Measurements from ENCODE around the gene WNT6. TPM values are rescaled to one million over a fixed set of nuclear protein-coding genes. Genes with fewer than 3 reads are reported as not detected.
A peak's percentile ranks its signal among the peaks of the same experiment; 100 is the strongest.

Gene WNT6
- total RNA-seq, 1 donor from 2014 or later, result not detected

DNA sequence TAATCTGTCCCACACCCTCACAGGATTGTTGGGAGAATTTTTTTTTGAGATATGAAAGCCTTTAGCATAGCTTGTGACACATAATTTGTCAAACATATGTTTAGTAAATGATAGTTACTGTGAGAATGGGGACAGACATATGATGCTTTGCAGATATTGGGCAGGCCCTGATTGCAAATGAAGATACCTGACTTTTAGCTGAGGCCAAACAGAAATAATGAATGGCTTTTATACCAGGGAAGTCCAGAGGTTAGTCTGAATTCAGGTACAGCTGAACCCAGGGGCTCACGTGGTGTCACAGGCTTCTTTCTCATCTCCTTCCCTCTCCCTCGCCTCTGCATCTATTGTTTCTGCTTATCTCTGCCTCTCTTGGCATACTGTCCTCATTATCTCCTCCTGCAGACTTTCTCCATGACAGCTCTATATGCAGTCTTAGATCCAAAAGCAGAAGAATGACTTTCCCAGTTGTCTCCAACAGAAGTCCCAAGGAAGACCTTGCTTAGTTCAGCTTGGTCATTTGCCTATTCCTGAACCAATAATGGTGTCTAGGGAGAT is 16.2 kb downstream of the WNT6 start:
- no peak for DNase-seq (ENCODE audit: extremely low read depth, low read depth, low spot score)

GRCh38 chr2:218876562-218877219 is 17.1 kb downstream of the WNT6 start:
- DNase-seq (ENCODE audit: extremely low read depth, low read depth, low spot score), result peak; percentile 29

GRCh38 chr2:218877331-218877730 is 17.7 kb downstream of the WNT6 start:
- no peak for DNase-seq (ENCODE audit: extremely low read depth, low read depth, low spot score)

DNA sequence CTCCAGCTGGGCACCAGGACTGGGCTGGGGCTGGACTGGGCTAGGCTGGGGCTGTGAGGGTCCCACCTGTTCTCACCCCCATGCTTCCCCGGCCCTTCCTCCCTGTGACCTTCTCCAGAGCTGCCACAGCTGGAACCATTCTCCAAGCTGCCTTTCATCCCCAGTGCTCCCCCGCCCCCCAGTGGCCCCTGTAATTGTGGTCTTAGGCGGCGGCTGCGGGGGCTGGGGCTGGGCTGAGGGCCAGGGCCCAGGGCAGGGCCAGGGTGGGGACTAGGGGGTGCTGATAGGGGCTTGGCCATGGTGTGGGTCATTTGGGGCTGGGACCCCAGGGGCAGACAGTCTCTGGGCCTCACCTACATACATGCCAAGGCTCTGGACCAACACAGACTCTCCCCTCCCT is 18.3 kb downstream of the WNT6 start:
- no peak for DNase-seq (ENCODE audit: extremely low read depth, low read depth, low spot score)

DNA sequence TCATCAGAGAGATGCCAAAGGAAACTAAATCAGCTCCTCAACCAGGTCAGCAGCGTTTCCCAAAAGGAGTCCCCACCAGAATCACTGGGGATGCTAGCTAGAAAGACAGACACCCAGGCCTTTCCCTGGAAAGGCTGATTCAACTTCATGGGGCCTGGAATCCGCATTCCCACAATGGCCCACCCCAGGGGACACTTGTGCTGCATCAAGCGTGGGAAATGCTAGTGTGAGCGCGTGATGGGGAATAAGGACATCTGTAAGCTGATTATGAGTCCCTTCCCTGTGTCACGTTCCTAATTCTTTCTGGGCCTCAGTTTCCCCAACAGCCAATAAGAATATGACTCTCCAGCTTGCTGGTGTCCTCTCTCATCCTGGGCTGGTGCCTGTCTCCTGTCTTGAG is 18.9 kb downstream of the WNT6 start:
- DNase-seq (ENCODE audit: extremely low read depth, low read depth, low spot score), result no peak

- DNase-seq (ENCODE audit: extremely low read depth, low read depth, low spot score), result no peak
Observed at GRCh38 chr2:218878926-218879761, 19.5 kb downstream of the WNT6 start.

- DNase-seq (ENCODE audit: extremely low read depth, low read depth, low spot score), result no peak
Observed at GRCh38 chr2:218879776-218880101, 20.1 kb downstream of the WNT6 start.

DNA sequence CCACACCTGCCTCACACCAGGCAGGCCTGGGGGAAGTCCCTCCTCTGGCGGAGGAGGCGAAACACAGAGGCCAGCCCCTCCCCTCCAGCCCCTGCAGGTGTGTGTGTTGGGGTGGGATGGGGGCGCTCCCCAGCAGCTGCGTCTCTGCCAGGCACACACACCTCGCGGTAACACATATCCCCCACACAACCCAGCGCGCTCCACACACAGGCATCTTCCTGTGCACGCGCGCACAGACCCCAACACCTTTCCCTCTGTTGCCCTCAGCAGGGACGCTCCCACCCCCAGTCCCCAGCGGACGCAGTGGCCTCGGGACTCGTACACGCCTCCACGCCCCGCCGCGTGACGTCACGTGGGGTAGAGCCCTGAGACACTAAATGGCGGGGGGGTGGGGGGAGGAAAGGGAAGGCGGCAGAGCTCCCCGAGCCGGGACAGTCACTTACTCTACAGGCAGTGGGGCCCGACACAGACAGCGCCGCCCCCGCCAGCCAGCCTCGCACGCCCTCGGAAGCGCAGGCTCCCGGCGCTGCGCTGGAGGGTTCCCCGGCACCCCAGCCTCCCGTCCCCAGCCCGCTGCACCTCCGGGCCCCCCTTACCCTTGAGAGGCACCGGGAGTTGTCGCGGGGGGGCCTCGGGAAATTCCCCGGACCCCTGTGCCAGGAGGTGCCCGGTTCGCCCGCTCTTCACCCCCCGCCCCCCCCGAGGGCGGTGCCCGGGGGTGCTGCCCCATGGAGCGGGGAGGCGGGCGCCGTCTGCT is 20.7 kb downstream of the WNT6 start, which contains the start of gene WNT10A:
WNT10A (plus strand) TSS at position 751 of the 757 bp plus-strand sequence. CDS start 144 bp downstream, outside the sequence.
- no peak for DNase-seq (ENCODE audit: extremely low read depth, low read depth, low spot score)

- DNase-seq (ENCODE audit: extremely low read depth, low read depth, low spot score), result no peak
Observed at GRCh38 chr2:218880859-218881594, 21.4 kb downstream of the WNT6 start.

DNA sequence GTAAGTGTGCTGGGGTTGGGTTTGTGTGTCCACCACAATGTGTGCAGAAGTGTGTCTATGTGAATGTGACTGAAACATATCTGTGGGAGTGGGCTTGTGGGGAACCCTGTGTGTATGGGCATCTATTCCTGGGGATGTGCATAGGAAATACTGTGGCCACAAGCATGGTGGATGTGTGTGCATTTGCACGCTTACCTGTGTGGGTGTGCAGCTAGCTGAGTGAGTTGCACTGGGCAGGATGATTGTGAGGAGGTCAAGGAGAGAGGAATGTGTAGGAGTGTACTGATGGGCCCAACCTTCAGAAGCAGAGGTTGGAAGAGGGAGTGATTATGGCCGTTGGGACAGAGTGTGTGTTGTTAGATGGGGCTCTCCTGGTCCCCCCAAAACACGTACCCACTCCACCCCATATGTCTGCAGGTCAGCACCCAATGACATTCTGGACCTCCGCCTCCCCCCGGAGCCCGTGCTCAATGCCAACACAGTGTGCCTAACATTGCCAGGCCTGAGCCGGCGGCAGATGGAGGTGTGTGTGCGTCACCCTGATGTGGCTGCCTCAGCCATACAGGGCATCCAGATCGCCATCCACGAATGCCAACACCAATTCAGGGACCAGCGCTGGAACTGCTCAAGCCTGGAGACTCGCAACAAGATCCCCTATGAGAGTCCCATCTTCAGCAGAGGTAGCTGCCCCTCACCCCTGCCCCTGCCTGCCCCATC is 22.3 kb downstream of the WNT6 start:
- DNase-seq (ENCODE audit: extremely low read depth, low read depth, low spot score), result no peak

- no peak for DNase-seq (ENCODE audit: extremely low read depth, low read depth, low spot score)
Observed at GRCh38 chr2:218882461-218882816, 22.8 kb downstream of the WNT6 start.

- DNase-seq (ENCODE audit: extremely low read depth, low read depth, low spot score), result no peak
Observed at GRCh38 chr2:218882866-218883366, 23.3 kb downstream of the WNT6 start.

- DNase-seq (ENCODE audit: extremely low read depth, low read depth, low spot score), result no peak
Observed at GRCh38 chr2:218883491-218884490, 24.2 kb downstream of the WNT6 start.

- no peak for DNase-seq (ENCODE audit: extremely low read depth, low read depth, low spot score)
Observed at GRCh38 chr2:218884519-218884918, 24.9 kb downstream of the WNT6 start.

DNA sequence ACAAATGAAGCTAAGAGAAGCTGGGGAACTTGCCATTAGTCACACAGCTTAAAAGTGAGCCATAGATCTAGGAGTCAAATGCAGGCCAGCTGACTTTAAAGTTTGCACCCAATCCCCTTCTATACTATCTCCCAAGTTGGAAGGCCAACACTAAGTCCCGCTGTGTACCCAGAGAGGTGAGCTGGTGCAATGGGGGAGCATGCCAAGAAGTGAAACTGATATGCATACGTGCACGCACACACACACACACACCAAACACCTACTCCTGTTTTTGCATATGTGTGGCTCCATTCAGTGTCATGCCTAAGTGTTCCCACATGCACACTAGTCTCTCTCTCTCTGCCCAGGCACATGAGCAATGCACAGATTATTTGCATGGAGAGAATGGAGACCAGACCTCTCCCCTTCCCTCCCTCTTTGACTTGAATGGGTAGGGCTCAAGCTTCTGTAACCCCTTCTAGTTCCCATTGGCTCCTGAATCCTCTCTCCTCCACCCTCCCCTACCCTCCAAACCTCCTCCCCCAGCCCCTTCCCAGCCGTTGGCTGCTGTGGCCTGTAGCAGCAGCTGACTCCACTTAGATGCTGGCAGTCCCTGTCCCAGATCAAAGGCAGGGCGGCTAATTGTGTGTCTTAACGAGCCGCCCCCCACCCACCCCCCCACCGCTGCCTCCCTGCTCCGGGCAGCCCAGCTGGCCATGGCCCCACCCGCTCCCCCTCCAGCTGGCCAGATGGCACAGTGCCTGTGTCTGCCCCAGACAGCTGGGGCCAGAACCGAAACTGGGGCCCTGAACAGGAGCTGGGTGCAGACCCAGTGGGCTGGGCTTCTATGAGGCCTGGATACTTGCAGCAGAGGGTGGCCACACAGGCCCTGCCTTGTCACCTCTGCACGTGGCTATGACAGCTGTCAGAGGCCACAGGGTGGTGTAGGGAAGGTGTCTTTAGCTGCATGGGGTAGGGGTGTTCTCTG is 26.7 kb downstream of the WNT6 start:
- DNase-seq (ENCODE audit: extremely low read depth, low read depth, low spot score), result no peak

GRCh38 chr2:218887079-218887478 is 27.5 kb downstream of the WNT6 start:
- no peak for DNase-seq (ENCODE audit: extremely low read depth, low read depth, low spot score)

- DNase-seq (ENCODE audit: extremely low read depth, low read depth, low spot score), result no peak
Observed at GRCh38 chr2:218888341-218888740, 28.7 kb downstream of the WNT6 start.

All from glomerular endothelial cell (primary cell).